Measurements from ENCODE around the gene AMBRA1.
"Not testable (repeated sequence)": the region's sequence is repeated elsewhere in the genome, so short reads cannot be mapped to it uniquely, and the experiment has no call there.

Gene AMBRA1

DNA sequence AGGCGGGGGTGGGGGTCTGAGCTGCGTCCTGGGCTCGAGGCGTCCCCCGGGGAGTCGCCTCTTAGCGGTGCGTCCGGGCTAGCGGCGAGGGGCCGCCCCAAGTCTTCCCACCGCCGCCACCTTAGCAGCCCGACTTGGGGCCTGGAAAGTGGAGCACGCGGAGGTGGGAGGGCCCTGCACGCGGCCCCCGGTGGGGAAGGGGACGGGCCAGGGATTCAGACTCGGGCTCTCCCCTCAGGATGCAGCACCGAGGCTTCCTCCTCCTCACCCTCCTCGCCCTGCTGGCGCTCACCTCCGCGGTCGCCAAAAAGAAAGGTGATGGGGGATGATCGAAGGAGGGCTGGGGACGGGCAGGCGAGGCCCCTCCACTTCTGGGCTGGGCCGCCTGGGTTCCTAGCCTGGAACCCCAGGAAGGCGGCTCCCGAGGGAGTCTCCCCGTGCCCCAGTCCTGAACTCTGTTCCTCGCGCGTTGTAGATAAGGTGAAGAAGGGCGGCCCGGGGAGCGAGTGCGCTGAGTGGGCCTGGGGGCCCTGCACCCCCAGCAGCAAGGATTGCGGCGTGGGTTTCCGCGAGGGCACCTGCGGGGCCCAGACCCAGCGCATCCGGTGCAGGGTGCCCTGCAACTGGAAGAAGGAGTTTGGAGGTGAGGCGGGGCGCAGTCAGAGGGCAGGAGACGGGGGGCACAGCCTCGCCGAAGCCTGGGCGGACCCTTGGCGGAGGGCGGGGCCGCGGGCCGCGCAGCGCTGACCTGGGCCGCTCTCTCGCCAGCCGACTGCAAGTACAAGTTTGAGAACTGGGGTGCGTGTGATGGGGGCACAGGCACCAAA is 211.8 kb downstream of the AMBRA1 start:
- no peak for DNase-seq (ENCODE audit: low spot score)

DNA sequence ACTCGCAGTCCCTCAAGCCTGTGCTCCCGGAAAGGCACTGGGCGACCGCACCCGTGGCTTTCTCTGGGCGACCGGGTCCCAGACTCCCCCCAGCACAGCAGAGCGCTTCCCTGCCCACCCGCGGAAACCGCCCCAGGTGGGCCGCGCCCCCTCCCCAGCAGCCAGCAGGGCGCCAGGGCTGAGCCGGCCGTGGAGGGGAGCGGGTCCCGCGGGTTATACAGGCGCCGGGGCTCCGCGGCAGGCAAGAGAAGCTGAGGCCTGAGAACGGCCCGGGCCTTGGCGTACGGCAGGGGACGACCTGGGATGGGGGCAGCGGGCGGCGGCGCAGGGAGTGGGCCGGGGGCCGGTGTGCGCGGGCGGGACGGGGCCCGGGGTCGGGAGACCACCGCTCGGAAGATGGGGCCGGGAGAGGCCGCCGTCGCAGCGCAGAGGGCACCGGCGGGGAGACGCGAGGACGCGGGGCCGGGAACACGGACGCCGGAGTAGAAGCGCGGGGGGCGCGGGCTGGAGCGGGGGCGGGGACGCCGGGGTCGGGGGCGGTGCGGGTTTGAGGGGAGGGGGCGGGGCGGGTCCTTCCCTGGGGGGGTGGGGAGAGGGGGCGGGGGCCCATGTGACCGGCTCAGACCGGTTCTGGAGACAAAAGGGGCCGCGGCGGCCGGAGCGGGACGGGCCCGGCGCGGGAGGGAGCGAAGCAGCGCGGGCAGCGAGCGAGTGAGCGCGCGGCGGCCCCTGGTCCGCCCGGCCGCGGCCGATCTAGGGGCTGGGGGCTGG is 212.6 kb downstream of the AMBRA1 start, which contains the start of gene MDK:
Gene MDK, plus strand, starts transcription at position 622 of the 771 bp plus-strand sequence. CDS start 389 bp downstream, outside the sequence.
- no peak for DNase-seq (ENCODE audit: low spot score)

DNA sequence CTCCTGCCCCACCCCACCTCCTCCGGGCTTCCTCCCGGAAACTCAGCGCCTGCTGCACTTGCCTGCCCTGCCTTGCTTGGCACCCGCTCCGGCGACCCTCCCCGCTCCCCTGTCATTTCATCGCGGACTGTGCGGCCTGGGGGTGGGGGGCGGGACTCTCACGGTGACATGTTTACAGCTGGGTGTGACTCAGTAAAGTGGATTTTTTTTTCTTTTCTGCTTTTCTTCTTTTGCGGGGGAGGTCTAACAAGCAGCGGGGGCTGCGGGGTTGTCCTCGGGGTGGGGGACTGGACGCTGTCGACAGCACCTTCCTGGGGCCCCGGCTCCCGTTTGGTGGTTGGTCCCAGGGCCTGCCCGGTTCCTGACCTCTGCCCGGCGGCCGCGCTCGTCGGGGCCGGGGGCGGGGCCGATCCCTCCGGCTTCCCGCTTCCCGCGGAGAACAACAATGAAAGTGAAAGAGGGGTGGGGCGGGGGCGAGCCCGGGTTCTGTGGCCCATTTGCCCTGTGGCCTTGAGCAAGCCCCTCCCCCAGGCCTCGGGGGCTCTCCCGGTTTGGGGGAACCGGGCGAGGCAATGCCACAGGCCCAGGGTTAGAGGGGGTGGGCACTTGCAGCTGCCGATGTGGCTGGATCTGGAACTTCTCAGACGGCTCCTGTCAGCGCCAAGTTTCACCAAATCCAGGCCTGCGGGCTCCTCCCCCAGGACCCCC is 213.3 kb downstream of the AMBRA1 start:
- DNase-seq (ENCODE audit: low spot score), result peak; percentile 61

DNA sequence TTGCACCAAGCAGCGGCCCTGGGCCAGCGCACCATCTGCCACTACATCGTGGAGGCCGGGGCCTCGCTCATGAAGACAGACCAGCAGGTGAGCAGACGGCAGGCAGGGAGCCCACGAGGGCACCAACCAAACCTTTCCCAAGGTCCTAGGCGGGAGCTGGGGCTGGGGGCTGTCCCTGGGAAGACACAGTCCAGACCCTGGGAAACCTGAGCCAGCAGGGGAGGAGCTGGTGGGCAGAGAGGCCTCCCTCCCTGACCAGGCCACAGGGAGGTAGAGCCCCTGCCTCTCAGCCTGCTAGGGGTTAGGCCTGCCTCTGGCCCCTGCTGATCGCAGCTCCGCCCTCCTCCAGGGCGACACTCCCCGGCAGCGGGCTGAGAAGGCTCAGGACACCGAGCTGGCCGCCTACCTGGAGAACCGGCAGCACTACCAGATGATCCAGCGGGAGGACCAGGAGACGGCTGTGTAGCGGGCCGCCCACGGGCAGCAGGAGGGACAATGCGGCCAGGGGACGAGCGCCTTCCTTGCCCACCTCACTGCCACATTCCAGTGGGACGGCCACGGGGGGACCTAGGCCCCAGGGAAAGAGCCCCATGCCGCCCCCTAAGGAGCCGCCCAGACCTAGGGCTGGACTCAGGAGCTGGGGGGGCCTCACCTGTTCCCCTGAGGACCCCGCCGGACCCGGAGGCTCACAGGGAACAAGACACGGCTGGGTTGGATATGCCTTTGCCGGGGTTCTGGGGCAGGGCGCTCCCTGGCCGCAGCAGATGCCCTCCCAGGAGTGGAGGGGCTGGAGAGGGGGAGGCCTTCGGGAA is 214.1 kb downstream of the AMBRA1 start:
- not testable (repeated sequence) for DNase-seq (ENCODE audit: low spot score)

DNA sequence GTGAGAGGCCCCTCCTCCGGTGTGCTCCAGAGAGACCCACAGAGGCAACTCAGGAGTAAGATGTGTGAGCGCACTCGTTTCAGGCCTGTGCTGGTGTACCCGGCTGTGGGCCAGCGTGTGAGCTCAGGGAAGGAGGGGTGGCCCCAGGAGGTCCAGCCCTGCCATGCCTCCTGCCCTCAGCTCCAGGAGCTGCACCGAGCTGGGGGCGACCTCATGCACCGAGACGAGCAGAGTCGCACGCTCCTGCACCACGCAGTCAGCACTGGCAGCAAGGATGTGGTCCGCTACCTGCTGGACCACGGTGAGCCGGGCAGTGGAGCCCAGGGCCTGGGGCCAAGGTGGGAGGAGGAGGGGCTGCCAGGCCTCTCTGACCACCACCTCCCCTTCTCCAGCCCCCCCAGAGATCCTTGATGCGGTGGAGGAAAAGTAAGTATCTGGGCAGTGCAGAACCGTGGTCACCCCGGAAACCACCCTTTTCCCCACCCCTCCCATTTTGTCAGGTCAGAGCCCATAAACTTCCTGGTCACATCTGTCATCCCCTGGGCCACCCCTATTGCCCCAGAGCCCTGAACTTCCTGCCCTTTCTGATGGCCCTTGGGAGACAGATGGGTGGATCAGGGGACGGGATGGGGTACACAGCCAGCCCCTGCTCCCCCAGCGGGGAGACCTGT is 214.9 kb downstream of the AMBRA1 start:
- no peak for DNase-seq (ENCODE audit: low spot score)

DNA sequence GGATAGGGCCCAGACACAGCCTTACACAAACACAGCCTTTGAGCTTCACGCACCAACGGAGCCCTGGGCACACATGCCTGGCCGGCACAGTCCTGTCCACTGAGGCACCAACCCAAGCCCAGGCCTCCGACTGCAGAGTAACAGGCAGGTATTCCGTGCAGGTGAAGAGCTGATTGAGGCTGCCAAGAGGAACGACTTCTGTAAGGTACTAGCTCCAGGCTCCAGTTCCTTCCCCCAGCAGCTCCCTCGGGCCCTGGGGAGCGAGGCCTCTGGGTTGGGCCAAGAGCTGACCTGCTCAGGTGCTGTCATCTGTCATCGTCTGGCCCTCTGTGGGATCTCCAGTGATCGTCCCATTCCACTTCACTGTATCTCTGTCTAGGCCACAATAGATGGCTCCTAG is 215.5 kb downstream of the AMBRA1 start:
- no peak for DNase-seq (ENCODE audit: low spot score)

DNA sequence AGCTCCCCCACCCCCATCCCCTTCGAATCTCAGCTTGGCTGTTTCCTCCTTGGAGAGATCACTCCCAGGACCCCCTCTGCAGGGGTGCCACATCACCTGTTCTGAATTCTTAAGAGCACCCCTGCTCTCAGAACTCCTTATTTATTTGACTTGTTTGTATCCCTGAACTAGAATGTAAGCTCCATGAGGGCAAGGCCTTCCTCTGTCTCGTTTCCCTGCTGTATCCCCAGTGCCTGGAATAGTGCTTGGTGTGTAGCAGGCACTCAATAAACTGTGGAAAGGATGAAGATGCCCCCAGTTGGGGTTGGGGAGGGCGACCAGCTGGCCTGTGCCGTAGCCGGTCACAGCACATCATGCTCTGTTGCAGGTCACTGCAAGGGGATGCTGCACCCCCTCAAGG is 216.0 kb downstream of the AMBRA1 start:
- DNase-seq (ENCODE audit: low spot score), result no peak

DNA sequence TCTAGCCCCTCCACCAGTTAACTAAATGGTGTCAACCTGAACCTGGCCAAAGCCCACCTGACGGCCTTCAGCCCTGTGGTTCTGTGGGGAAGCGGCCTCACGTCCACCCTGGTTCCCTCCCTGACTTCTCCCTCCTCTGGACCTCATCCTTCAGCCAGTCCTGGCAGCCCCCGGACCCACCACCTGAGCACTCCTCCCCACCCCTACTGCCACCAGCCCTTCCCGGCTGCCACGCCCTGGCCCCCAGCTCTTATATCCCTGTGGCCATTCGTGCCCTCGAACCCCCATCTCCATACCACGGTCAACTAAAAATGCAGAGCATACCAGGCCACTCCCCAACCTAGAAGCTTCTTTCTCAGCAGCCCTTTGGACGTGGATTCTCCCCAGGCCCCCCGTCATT is 216.5 kb downstream of the AMBRA1 start:
- no peak for DNase-seq (ENCODE audit: low spot score)

DNA sequence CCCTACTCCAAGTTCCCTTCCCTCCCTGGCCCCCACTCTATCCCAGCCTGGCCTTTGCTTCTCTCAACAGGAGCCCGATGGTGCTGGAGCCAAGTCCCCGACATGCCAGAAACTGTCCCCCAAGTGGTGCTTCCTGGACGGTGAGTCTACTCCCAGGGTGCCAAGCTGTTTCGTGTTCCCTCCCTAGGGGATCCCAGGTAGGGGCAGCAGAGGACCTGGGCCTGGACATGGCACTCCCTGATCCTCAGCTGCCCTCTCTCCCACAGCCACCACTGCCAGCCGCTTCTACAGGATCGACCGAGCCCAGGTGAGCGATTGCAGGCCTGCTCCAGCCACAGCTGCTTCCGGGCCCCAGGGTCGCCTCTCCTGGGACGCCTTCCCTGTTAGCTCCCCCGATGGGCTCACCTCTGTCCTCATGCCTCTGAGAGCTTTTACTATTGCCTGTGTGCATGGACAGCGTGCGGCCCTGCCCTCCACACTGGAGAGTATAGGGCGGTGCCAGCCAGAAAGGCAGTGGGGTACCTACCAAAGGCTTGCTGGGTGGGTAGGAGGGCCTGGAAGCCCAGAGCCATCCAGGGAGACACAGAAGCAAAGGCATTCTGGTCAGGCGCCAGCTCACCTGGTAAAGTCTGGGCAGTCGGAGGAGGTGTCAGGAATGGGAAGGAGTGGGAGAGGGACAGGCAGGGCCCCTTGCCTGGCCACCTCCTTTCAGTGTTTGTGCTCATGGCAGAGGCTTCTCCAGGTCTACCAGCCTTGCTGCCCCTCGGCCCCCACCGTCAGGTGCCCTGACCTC is 217.4 kb downstream of the AMBRA1 start:
- DNase-seq (ENCODE audit: low spot score), result no peak

DNA sequence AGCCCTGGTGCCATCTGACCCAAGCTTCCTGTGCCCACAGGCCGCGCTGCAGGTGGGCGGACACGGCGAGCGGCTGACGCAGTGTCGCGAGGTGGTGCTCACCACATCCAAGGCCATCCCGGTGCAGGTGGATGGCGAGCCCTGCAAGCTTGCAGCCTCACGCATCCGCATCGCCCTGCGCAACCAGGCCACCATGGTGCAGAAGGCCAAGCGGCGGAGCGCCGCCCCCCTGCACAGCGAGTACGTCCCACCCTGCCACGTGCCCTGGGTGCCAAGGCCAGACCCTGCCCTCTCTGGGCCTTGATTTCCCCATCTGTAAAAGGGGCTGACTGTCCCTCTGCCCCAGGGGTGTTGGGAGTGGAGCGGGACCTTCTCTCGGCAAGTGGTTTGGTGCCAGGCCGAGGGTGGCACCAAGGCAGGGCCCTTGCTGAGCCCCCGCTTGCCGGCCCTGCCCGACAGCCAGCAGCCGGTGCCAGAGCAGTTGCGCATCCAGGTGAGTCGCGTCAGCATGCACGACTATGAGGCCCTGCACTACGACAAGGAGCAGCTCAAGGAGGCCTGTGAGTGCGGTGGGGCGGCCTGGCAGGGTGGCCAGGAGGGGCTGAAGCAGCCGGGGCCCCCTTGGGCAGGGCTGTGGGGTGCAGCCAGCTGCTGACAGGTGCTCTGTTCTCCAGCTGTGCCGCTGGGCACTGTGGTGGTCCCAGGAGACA is 218.3 kb downstream of the AMBRA1 start:
- DNase-seq (ENCODE audit: low spot score), result no peak

DNA sequence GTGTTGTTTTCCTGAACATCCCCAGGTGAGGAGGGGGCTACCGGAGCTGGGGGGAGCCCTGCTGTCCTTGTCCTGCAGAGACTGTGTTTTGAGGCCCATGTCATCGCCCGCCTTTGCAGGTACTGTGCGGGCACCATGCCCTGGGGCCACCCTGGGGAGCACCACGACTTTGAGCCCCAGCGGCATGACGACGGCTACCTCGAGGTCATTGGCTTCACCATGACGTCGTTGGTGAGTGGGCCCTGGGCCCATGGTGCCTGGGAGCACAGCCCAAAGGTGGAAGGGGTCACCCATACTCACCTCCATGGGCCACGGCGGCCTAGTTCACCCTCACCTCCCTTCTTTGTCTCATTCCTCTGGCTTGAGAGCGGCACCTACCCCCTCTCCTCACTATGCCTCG is 219.0 kb downstream of the AMBRA1 start:
- no peak for DNase-seq (ENCODE audit: low spot score)

DNA sequence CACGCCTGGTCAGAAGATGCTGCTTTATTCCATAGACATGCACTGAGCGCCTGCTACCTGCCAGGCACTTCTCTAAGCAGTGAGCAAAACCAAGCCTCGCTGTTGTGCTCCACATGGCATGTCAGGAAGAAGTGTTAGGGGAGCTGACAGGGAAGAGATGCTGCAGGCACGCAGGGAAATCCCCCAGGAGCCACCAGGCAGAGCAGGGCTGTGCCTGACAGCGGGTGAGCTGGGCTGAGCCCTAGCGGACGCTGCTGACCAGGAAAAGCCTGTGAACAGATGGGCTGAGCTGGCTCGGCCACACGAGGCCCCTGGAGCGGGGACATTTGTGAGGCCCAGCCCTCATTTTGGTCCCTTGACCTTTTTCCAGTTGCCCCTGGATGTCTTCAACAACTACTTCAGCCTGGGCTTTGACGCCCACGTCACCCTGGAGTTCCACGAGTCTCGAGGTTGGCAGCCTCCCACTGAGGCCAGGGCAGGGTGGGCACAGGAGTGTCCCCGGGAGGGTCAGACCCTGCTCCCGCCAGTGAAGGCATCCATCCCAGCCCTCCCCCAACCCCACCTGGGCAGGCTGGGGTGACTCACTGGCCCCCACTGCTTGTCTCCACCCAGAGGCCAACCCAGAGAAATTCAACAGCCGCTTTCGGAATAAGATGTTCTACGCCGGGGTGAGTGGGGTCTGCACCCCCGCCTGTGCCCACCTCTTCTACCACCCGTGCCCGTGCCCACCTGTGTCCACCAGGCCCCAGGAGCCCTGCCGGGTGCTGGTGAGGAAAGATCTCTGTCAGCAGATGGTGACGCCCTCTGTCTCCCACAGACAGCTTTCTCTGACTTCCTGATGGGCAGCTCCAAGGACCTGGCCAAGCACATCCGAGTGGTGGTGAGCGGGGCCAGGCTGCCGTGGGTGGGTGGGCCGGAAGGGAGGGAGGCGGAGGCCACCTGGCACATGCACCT is 219.8 kb downstream of the AMBRA1 start:
- DNase-seq (ENCODE audit: low spot score), result no peak

DNA sequence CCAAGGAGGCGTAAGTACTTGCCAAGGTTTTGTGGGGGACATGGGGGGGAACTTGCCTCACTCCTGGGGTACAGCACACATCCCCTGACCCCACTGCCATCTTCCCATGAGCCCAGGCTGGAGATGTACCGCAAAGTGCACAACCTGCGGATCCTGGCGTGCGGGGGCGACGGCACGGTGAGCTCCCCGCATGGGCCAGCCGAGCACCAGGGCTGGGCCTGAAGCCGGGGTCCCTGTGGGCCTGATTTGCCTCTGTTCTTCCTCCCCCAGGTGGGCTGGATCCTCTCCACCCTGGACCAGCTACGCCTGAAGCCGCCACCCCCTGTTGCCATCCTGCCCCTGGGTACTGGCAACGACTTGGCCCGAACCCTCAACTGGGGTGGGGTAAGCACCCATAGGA is 221.3 kb downstream of the AMBRA1 start:
- not testable (repeated sequence) for DNase-seq (ENCODE audit: low spot score)

DNA sequence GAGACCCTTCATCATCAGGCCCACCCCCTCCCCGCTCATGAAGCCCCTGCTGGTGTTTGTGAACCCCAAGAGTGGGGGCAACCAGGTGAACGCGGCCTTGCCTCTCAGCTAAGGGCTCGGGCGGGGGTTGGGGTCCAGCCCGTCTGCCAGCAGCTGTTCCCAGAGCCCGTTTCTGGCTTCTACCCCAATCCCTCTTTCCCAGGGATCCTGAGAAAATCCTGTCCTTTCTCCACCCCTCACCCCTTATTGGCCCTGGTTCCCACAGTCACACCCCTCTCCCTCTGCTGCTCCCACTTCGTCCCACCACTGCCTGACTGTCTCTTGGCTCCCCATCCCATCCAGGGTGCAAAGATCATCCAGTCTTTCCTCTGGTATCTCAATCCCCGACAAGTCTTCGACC is 221.7 kb downstream of the AMBRA1 start:
- DNase-seq (ENCODE audit: low spot score), result no peak

DNA sequence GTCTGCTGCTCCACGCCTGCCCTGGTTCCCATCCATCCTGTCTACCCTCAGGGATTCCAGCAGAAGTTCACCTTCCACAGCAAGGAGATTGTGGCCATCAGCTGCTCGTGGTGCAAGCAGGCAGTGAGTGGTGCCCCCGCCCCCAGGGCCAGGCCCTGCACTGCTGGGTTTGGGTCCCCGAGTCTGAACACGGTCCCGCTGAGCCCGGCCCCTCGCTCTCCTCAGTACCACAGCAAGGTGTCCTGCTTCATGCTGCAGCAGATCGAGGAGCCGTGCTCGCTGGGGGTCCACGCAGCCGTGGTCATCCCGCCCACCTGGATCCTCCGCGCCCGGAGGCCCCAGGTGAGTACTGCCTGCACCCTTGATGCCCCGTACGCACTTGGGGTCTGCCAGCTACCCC is 222.6 kb downstream of the AMBRA1 start:
- not testable (repeated sequence) for DNase-seq (ENCODE audit: low spot score)

DNA sequence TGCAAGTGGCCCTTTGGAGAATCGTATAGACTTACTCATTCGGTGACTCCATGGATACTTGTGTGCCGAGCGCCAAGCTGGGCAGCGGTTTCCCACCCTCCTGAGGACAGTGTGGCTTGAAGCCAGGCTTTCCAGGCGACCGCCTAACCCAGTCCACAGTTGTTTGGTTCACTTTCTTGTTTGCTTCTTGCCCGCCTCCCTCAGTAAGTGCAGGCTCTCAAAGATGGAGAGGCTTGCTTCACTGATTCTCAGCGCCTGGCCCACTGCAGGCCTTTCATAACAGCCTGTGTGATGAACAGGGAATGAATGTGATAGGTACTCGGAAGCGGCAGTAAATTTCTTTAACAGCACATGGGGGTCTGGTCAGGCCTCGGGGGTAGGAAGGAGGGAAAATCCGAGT is 223.6 kb downstream of the AMBRA1 start:
- no peak for DNase-seq (ENCODE audit: low spot score)

DNA sequence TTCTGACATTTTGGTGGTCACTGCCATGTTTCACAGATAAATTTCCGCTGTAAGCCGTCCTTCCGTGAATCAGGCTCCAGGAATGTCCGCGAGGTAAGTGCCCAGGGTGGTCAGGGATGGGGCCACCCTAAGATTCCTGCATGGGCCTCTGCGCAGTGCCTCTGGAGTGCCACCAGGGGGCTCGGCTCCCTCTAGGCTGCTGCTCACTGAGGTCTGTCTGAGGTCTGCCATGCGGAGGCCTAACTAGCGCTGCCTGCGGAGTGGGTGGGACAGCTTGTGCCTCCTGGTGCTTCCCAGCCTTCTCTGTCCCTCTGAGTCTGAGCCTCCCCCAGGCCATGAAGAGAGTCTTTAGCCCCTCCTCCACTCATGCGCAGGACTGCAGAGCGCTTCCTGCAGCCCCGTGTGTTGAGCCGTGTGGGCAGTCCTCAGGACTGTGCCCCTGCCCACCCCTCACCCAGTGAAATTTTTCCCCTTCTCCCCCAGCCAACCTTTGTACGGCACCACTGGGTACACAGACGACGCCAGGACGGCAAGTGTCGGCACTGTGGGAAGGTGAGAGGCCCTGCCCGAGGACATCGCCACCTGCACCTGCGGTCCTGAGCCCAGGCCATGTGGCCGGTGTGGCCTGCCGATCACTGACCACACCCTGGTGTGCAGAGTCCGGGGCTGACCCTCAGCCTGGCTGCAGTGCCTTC is 224.2 kb downstream of the AMBRA1 start:
- DNase-seq (ENCODE audit: low spot score), result peak; percentile 85

DNA sequence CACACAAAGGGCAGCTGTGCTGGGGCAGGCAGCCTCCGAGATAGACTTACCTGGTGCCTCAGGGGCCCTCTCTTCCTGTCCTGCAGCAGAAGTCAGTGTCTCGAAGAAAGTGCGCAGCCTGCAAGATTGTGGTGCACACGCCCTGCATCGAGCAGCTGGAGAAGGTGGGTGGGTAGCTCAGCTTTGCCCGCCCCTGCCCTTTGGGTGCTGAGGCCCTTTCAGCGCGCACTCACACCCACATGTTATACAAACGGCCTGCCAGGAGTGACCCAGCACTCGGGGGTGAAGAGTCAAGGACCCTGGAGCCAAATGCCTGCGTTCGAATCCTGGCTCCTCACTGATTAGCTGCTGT is 225.9 kb downstream of the AMBRA1 start:
- DNase-seq (ENCODE audit: low spot score), result no peak
